ENCODE measurements around the gene MBD3L2B.
A peak's percentile ranks its signal among the peaks of the same experiment; 100 is the strongest.

MBD3L2B gene

GRCh38 chr19:7013678-7014077, 7.6 kb downstream of the MBD3L2B start:
- DNase-seq (ENCODE audit: low read depth): no peak
- TF ChIP-seq CTCF (IDR thresholded peaks at IDR 0.05; ENCODE audit: control insufficient read depth, extremely low read depth, insufficient read depth): no peak

GRCh38 chr19:7010722-7011593, 10.3 kb downstream of the MBD3L2B start:
- DNase-seq (ENCODE audit: low read depth): no peak
- H3K4me3 ChIP-seq (ENCODE audit: low read depth, low read length): no peak overlapping the region
- no peak for TF ChIP-seq CTCF (IDR thresholded peaks at IDR 0.05; ENCODE audit: control insufficient read depth, extremely low read depth, insufficient read depth)

More at GRCh38 chr19:7013678-7014077, 7.6 kb downstream of the MBD3L2B start:
- no peak overlapping the region for H3K4me3 ChIP-seq (ENCODE audit: low read depth, low read length)

GRCh38 chr19:7007859-7008258, 13.4 kb downstream of the MBD3L2B start:
- no peak for TF ChIP-seq CTCF (IDR thresholded peaks at IDR 0.05; ENCODE audit: control insufficient read depth, extremely low read depth, insufficient read depth)
- no peak for DNase-seq (ENCODE audit: low read depth)

GRCh38 chr19:7006135-7006704, 15.0 kb downstream of the MBD3L2B start:
- DNase-seq (ENCODE audit: low read depth): no peak
- H3K4me3 ChIP-seq (ENCODE audit: low read depth, low read length): no peak overlapping the region
- no peak for TF ChIP-seq CTCF (IDR thresholded peaks at IDR 0.05; ENCODE audit: control insufficient read depth, extremely low read depth, insufficient read depth)

More at GRCh38 chr19:7007859-7008258, 13.4 kb downstream of the MBD3L2B start:
- H3K4me3 ChIP-seq (ENCODE audit: low read depth, low read length): no peak overlapping the region

- no peak overlapping the region for H3K4me3 ChIP-seq (ENCODE audit: low read depth, low read length)
- peak; percentile 26 for DNase-seq (ENCODE audit: low read depth)
- TF ChIP-seq CTCF (IDR thresholded peaks at IDR 0.05; ENCODE audit: control insufficient read depth, extremely low read depth, insufficient read depth): peak; percentile 82
Observed at GRCh38 chr19:7004313-7004931, 16.8 kb downstream of the MBD3L2B start.

- no peak overlapping the region for H3K4me3 ChIP-seq (ENCODE audit: low read depth, low read length)
- DNase-seq (ENCODE audit: low read depth): no peak
- TF ChIP-seq CTCF (IDR thresholded peaks at IDR 0.05; ENCODE audit: control insufficient read depth, extremely low read depth, insufficient read depth): no peak
Observed at GRCh38 chr19:7000816-7001215, 20.4 kb downstream of the MBD3L2B start.

Measured in LNCaP clone FGC (cell line).